HepG2 (cell line): ENCODE data around the gene SLC25A22. TPM values are rescaled to one million over a fixed set of nuclear protein-coding genes. Genes with fewer than 3 reads are reported as not detected.

Source experiments
- CHCHD3 ChIP-seq: sonication (generic); formaldehyde crosslinking; IDR thresholded peaks from 2 replicates; pipeline ENCODE4 v1.8.0; 2022; ENCODE audit warnings: mild to moderate bottlenecking, missing genetic modification reagents, moderate library complexity
- CREB1 ChIP-seq, 2 experiments: fragments of 450-650 bp in 1 of 2; IDR thresholded peaks; 2 replicates each; pipeline ENCODE4 v1.6.1; 2016 to 2017; ENCODE audit warnings: control low read depth in 1 of 2, mild to moderate bottlenecking in 1 of 2, missing compliant biosample characterization in 1 of 2, missing genetic modification characterization in 1 of 2
- EEA1 ChIP-seq: sonication (generic); formaldehyde crosslinking; IDR thresholded peaks from 2 replicates; pipeline ENCODE4 v1.5.1; 2020; ENCODE audit warnings: mild to moderate bottlenecking, missing genetic modification reagents, borderline replicate concordance
- ERF ChIP-seq: IDR thresholded peaks from 2 replicates; pipeline ENCODE4 v1.6.1; 2018; ENCODE audit warnings: missing biosample characterization, missing genetic modification reagents
- HCFC1 ChIP-seq: fragments of 150-350 bp; IDR thresholded peaks from 2 replicates; pipeline ENCODE4 v1.6.1; 2014; ENCODE audit warnings: low read depth, low read length
- JARID2 ChIP-seq: sonication (generic); formaldehyde crosslinking; IDR thresholded peaks from 2 replicates; pipeline ENCODE4 v1.8.1; 2023; ENCODE audit warnings: missing genetic modification reagents, inconsistent platforms; ENCODE audit not compliant: insufficient replicate concordance
- REL ChIP-seq: sonication (generic); formaldehyde crosslinking; conservative IDR thresholded peaks from 2 replicates; pipeline ENCODE4 v1.8.0; 2022; ENCODE audit warnings: mild to moderate bottlenecking, missing genetic modification reagents, moderate library complexity
- SP140L ChIP-seq: sonication (generic); formaldehyde crosslinking; IDR thresholded peaks from 2 replicates; pipeline ENCODE4 v1.4.0; 2020; ENCODE audit warnings: missing genetic modification reagents, borderline replicate concordance
- SRY ChIP-seq: sonication (generic); formaldehyde crosslinking; IDR thresholded peaks from 2 replicates; pipeline ENCODE4 v1.8.0; 2022; ENCODE audit warnings: mild to moderate bottlenecking, missing genetic modification reagents
- TARDBP ChIP-seq: sonication (generic); formaldehyde crosslinking; IDR thresholded peaks from 2 replicates; pipeline ENCODE4 v1.8.0; 2022; ENCODE audit warnings: mild to moderate bottlenecking, missing genetic modification reagents
- ZFYVE20 ChIP-seq: sonication (generic); formaldehyde crosslinking; IDR thresholded peaks from 2 replicates; pipeline ENCODE4 v1.8.0; 2023; ENCODE audit warnings: low read depth, mild to moderate bottlenecking, moderate library complexity, missing genetic modification reagents, borderline replicate concordance
- ZMAT5 ChIP-seq: sonication (generic); formaldehyde crosslinking; IDR thresholded peaks from 2 replicates; pipeline ENCODE4 v1.5.0; 2020; ENCODE audit warnings: mild to moderate bottlenecking, low read depth, missing genetic modification reagents, borderline replicate concordance
- ZNF20 ChIP-seq: sonication (generic); formaldehyde crosslinking; IDR thresholded peaks from 2 replicates; pipeline ENCODE4 v1.4.0; 2020; ENCODE audit warnings: mild to moderate bottlenecking, moderate library complexity, missing genetic modification reagents
- ZNF33B ChIP-seq: sonication (generic); formaldehyde crosslinking; IDR thresholded peaks from 2 replicates; pipeline ENCODE4 v1.5.1; 2020; ENCODE audit warnings: mild to moderate bottlenecking, missing genetic modification reagents
- ZNF576 ChIP-seq: sonication (generic); formaldehyde crosslinking; IDR thresholded peaks from 2 replicates; pipeline ENCODE4 v1.4.0; 2020; ENCODE audit warnings: mild to moderate bottlenecking, missing genetic modification reagents
- ZNF605 ChIP-seq: sonication (generic); formaldehyde crosslinking; IDR thresholded peaks from 2 replicates; pipeline ENCODE4 v1.8.0; 2022; ENCODE audit warnings: mild to moderate bottlenecking, missing genetic modification reagents
- ZNF660 ChIP-seq: sonication (generic); formaldehyde crosslinking; IDR thresholded peaks from 2 replicates; pipeline ENCODE4 v1.5.1; 2020; ENCODE audit warnings: mild to moderate bottlenecking, low read depth, missing genetic modification reagents, borderline replicate concordance
- ZNF83 ChIP-seq: sonication (generic); formaldehyde crosslinking; IDR thresholded peaks from 2 replicates; pipeline ENCODE4 v1.4.0; 2020; ENCODE audit warnings: missing genetic modification reagents, mild to moderate bottlenecking, borderline replicate concordance
- ZSCAN30 ChIP-seq: sonication (generic); formaldehyde crosslinking; IDR thresholded peaks from 2 replicates; pipeline ENCODE4 v1.5.0; 2020; ENCODE audit warnings: mild to moderate bottlenecking, missing genetic modification reagents
- polyA plus RNA-seq, 8 experiments: library from polyadenylated mRNA; depleted of rRNA in 3 of 8; stranded (reverse) in 7 of 8; unstranded in 1 of 8; fragments of >200 nt; fragmentation: Illumina TruSeq in 4 of 8; extraction: Trizol in 4 of 8; gene quantifications; 2 replicates each; pipeline versions ENCODE4 v1.2.1 to v1.2.3, GENCODE V29; 2011 to 2016; ENCODE audit warnings: low read depth in 4 of 8, missing spikeins in 1 of 8, mixed read lengths in 1 of 8; ENCODE audit not compliant: insufficient read depth in 1 of 8
- total RNA-seq, 5 experiments: library from RNA; depleted of rRNA; stranded (reverse); fragments of >200 nt; fragmentation: Illumina TruSeq; extraction: Trizol; gene quantifications; 2 replicates each; pipeline ENCODE4 v1.2.3, GENCODE V29; 2016; ENCODE audit warnings: low read depth in 1 of 5
- TF ChIP-seq, protein P1 (sequence below), 2 experiments: sonication (generic) in 1 of 2; formaldehyde crosslinking in 1 of 2; IDR thresholded peaks; 2 replicates each; pipeline versions ENCODE4 v1.6.1 to v1.9.0; 2014 to 2022; ENCODE audit warnings: antibody characterized with exemption in 1 of 2, borderline replicate concordance in 1 of 2, inconsistent platforms in 1 of 2, low read depth in 1 of 2, missing genetic modification reagents in 1 of 2
- TF ChIP-seq, protein P2 (sequence below): sonication (generic); formaldehyde crosslinking; IDR thresholded peaks from 2 replicates; pipeline ENCODE4 v1.5.0; 2020; ENCODE audit warnings: missing genetic modification reagents

SLC25A22 gene
- total and polyA plus RNA-seq, 2 of the 13 experiments (the other 11 are each of a cell fraction or from before 2014, with no cell fraction given): 12.4 to 19.2 TPM

GRCh38 chr11:843818-844692, 46.0 kb upstream of the SLC25A22 start (continued):
- TF ChIP-seq ZNF83 (CRISPR knock-in tag) (no peak), SRY (CRISPR knock-in tag) (no peak), CREB1 (IDR thresholded peaks at IDR 0.05) (no peak), CREB1 (CRISPR knock-in tag; IDR thresholded peaks at IDR 0.05) (no peak), ZNF576 (CRISPR knock-in tag) (no peak), JARID2 (CRISPR knock-in tag) (no peak), ZNF605 (CRISPR knock-in tag) (peak; percentile 56), ZSCAN30 (CRISPR knock-in tag) (no peak), CHCHD3 (CRISPR knock-in tag) (no peak), ZNF20 (CRISPR knock-in tag) (no peak), ERF (no peak), HCFC1 (no peak), REL (CRISPR knock-in tag) (0 out of 2 replicates have a peak, but pooled peaks have one; percentile 24), SP140L (no peak), TARDBP (peak; percentile 63; the same call in 1 of the 2 replicates), ZMAT5 (CRISPR knock-in tag) (no peak), ZNF660 (CRISPR knock-in tag) (no peak), ZNF33B (CRISPR knock-in tag) (0 out of 2 replicates have a peak, but pooled peaks have one; percentile 46), EEA1 (CRISPR knock-in tag) (peak; percentile 72; the same call in 1 of the 2 replicates), ZFYVE20 (0 out of 2 replicates have a peak, but pooled peaks have one; percentile 34)
- TF ChIP-seq, protein P1, sequence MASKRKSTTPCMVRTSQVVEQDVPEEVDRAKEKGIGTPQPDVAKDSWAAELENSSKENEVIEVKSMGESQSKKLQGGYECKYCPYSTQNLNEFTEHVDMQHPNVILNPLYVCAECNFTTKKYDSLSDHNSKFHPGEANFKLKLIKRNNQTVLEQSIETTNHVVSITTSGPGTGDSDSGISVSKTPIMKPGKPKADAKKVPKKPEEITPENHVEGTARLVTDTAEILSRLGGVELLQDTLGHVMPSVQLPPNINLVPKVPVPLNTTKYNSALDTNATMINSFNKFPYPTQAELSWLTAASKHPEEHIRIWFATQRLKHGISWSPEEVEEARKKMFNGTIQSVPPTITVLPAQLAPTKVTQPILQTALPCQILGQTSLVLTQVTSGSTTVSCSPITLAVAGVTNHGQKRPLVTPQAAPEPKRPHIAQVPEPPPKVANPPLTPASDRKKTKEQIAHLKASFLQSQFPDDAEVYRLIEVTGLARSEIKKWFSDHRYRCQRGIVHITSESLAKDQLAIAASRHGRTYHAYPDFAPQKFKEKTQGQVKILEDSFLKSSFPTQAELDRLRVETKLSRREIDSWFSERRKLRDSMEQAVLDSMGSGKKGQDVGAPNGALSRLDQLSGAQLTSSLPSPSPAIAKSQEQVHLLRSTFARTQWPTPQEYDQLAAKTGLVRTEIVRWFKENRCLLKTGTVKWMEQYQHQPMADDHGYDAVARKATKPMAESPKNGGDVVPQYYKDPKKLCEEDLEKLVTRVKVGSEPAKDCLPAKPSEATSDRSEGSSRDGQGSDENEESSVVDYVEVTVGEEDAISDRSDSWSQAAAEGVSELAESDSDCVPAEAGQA (IDR thresholded peaks at IDR 0.05; ENCODE audit: low read depth): no peak
- TF ChIP-seq, protein P1 (CRISPR knock-in tag; IDR thresholded peaks at IDR 0.05; ENCODE audit: borderline replicate concordance): no peak
- TF ChIP-seq, protein P2, sequence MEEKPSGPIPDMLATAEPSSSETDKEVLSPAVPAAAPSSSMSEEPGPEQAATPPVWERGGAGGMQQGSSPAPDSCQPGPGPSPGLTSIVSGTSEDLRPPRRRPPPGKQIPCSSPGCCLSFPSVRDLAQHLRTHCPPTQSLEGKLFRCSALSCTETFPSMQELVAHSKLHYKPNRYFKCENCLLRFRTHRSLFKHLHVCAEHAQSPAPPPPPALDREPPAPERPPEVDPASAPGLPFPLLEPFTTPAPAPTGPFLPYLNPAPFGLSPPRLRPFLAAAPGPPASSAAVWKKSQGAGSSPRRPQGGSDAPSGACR (CRISPR knock-in tag): no peak
